ENCODE data around the gene MAGI3.

DNA sequence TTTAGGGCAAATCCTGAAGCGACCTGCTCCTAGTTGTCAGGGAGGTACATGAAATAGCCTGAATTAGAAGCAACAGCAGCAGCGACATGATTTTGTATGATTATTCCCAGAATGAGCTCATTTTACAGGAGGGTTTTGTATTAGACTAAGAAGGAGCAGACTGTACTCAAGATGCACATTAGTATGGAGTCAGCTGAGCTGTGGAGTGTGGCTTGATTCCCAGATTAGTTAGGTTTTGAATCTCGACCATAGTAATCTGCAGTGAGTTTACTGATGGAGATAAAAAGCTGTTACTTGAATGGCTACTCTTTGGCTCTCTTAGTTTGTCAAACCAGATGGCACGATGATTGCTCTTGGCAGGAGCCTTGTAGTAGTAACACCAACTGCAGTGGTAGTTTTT lies 225.8 kb downstream of the MAGI3 start:
- TF ChIP-seq, protein P1, sequence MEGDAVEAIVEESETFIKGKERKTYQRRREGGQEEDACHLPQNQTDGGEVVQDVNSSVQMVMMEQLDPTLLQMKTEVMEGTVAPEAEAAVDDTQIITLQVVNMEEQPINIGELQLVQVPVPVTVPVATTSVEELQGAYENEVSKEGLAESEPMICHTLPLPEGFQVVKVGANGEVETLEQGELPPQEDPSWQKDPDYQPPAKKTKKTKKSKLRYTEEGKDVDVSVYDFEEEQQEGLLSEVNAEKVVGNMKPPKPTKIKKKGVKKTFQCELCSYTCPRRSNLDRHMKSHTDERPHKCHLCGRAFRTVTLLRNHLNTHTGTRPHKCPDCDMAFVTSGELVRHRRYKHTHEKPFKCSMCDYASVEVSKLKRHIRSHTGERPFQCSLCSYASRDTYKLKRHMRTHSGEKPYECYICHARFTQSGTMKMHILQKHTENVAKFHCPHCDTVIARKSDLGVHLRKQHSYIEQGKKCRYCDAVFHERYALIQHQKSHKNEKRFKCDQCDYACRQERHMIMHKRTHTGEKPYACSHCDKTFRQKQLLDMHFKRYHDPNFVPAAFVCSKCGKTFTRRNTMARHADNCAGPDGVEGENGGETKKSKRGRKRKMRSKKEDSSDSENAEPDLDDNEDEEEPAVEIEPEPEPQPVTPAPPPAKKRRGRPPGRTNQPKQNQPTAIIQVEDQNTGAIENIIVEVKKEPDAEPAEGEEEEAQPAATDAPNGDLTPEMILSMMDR (IDR thresholded peaks at IDR 0.05) = no peak
- no peak for TF ChIP-seq EZH2 (IDR thresholded peaks at IDR 0.05; ENCODE audit: borderline replicate concordance, insufficient read depth, low read depth, low read length, poor library complexity, severe bottlenecking)

Data from B cell (primary cell).